SK-N-SH (cell line): ENCODE results near the gene EIF3D. TPM values are rescaled to one million over a fixed set of nuclear protein-coding genes. Genes with fewer than 3 reads are reported as not detected.
A peak's percentile ranks its signal among the peaks of the same experiment; 100 is the strongest.

Source experiments
- CTCF ChIA-PET: fragments of 300-600, 350-600 bp; formaldehyde crosslinking; extraction: SDS; loops from one replicate; lab custom pipeline; 2021; lab: Yijun Ruan, JAX
- POLR2A ChIA-PET: fragments of 350-600 bp; sonication (Branson Sonifier 250); formaldehyde crosslinking; extraction: SDS; loops from one replicate; lab custom pipeline; 2020; ENCODE audit warnings: antibody characterized with exemption, inconsistent platforms; lab: Yijun Ruan, JAX
- DNase-seq: peaks from one replicate; pipeline ENCODE4 v3.0.0; 2012
- H2AFZ ChIP-seq: fragments of 200-600 bp; sonication (generic); 2 replicates; pipeline ENCODE4 v1.8.1; 2016; ENCODE audit warnings: antibody characterized with exemption, mild to moderate bottlenecking, low read depth
- H3F3A ChIP-seq: fragments of 200-600 bp; sonication (generic); replicated peaks from 2 replicates; pipeline ENCODE3; 2016; ENCODE audit warnings: antibody characterized with exemption, mild to moderate bottlenecking; ENCODE audit not compliant: insufficient read depth
- H3K27ac ChIP-seq, 2 experiments: fragments of 200-500 bp in 1 of 2; fragments of 200-600 bp in 1 of 2; sonication (Bioruptor generic) in 1 of 2; sonication (generic), shearing (Covaris generic) in 1 of 2; 2 replicates each; pipeline versions ENCODE4 v1.5.1 to v1.6.1; 2014 to 2016; ENCODE audit warnings: low read depth in 2 of 2, inconsistent platforms in 1 of 2, low read length in 1 of 2, mild to moderate bottlenecking in 1 of 2, mixed read lengths in 1 of 2
- H3K27me3 ChIP-seq: fragments of 200-600 bp; sonication (generic), shearing (Covaris generic); 2 replicates; pipeline ENCODE4 v1.6.1; 2016; ENCODE audit warnings: mixed run types; ENCODE audit not compliant: insufficient read depth
- H3K36me3 ChIP-seq, 2 experiments: fragments of 200-500 bp in 1 of 2; fragments of 200-600 bp in 1 of 2; sonication (Bioruptor generic) in 1 of 2; sonication (generic) in 1 of 2; replicated peaks in 1 of 2; 2 replicates each; pipeline versions ENCODE3 to v1.5.1; 2014 to 2016; ENCODE audit warnings: low read length in 1 of 2, mild to moderate bottlenecking in 1 of 2; ENCODE audit not compliant: insufficient read depth in 2 of 2, control insufficient read depth in 1 of 2
- H3K4me1 ChIP-seq, 2 experiments: fragments of 200-500 bp in 1 of 2; fragments of 200-600 bp in 1 of 2; sonication (Bioruptor generic) in 1 of 2; sonication (generic), shearing (Covaris generic) in 1 of 2; 2 replicates each; pipeline versions ENCODE4 v1.5.1 to v1.6.1; 2014 to 2016; ENCODE audit warnings: low read depth in 1 of 2, low read length in 1 of 2, mixed run types in 1 of 2; ENCODE audit not compliant: insufficient read depth in 2 of 2, control insufficient read depth in 1 of 2
- H3K4me2 ChIP-seq: fragments of 200-600 bp; sonication (generic), shearing (Covaris generic); 2 replicates; pipeline ENCODE4 v1.6.1; 2017; ENCODE audit warnings: mixed run types
- H3K4me3 ChIP-seq, 2 experiments: fragments of 200-500 bp in 1 of 2; fragments of 200-600 bp in 1 of 2; sonication (Bioruptor generic) in 1 of 2; sonication (generic), shearing (Covaris generic) in 1 of 2; 2 replicates each; pipeline versions ENCODE4 v1.5.1 to v1.8.1; 2014 to 2016; ENCODE audit warnings: low read depth in 2 of 2, inconsistent platforms in 1 of 2, low read length in 1 of 2, mild to moderate bottlenecking in 1 of 2, mixed read lengths in 1 of 2, moderate library complexity in 1 of 2
- H3K79me2 ChIP-seq: fragments of 200-600 bp; sonication (generic); 2 replicates; pipeline ENCODE4 v1.8.1; 2017; ENCODE audit warnings: mild to moderate bottlenecking; ENCODE audit not compliant: insufficient read depth
- H3K9ac ChIP-seq: fragments of 200-600 bp; sonication (generic); 2 replicates; pipeline ENCODE4 v1.6.1; 2017; ENCODE audit warnings: mixed run types
- H3K9me2 ChIP-seq: fragments of 200-600 bp; sonication (generic); 2 replicates; pipeline ENCODE4 v1.6.1; 2017; ENCODE audit warnings: mixed run types
- H3K9me3 ChIP-seq: fragments of 200-600 bp; sonication (generic); 2 replicates; pipeline ENCODE4 v1.6.1; 2017; ENCODE audit warnings: mixed run types, mild to moderate bottlenecking, moderate library complexity
- H4K20me1 ChIP-seq: fragments of 200-600 bp; sonication (generic); 2 replicates; pipeline ENCODE4 v1.6.1; 2017; ENCODE audit warnings: mild to moderate bottlenecking, mixed run types; ENCODE audit not compliant: insufficient read depth
- CHD2 ChIP-seq: fragments of 150-350 bp; IDR thresholded peaks from 2 replicates; pipeline ENCODE4 v1.6.1; 2018; ENCODE audit warnings: low read length; ENCODE audit not compliant: partially characterized antibody
- ELF1 ChIP-seq: IDR thresholded peaks from 2 replicates; pipeline ENCODE4 v1.4.0; 2012
- EP300 ChIP-seq, 2 experiments: IDR thresholded peaks; 2 replicates each; pipeline versions ENCODE4 v1.4.0 to v1.6.1; 2012; ENCODE audit warnings: borderline replicate concordance in 1 of 2, low read depth in 1 of 2, low read length in 1 of 2
- FOSL2 ChIP-seq: IDR thresholded peaks from 2 replicates; pipeline ENCODE4 v1.4.0; 2012; ENCODE audit warnings: low read depth, mild to moderate bottlenecking, moderate library complexity, borderline replicate concordance
- GABPA ChIP-seq: IDR thresholded peaks from 2 replicates; pipeline ENCODE4 v1.4.0; 2012; ENCODE audit warnings: low read depth, mild to moderate bottlenecking
- GATA2 ChIP-seq: sonication (generic); formaldehyde crosslinking; IDR thresholded peaks from 2 replicates; pipeline ENCODE4 v1.5.0; 2020; ENCODE audit warnings: mild to moderate bottlenecking, missing genetic modification reagents
- JUND ChIP-seq: IDR thresholded peaks from 2 replicates; pipeline ENCODE4 v1.4.0; 2012
- NFIC ChIP-seq: IDR thresholded peaks from 2 replicates; pipeline ENCODE4 v1.4.0; 2012; ENCODE audit warnings: borderline replicate concordance
- NRF1 ChIP-seq: IDR thresholded peaks from 2 replicates; pipeline ENCODE4 v1.6.1; 2012; ENCODE audit warnings: low read depth, mild to moderate bottlenecking, low read length
- POLR2AphosphoS5 ChIP-seq: IDR thresholded peaks from 2 replicates; pipeline ENCODE4 v1.6.1; 2012; ENCODE audit warnings: low read depth, low read length
- RCOR1 ChIP-seq: fragments of 150-350 bp; IDR thresholded peaks from 2 replicates; pipeline ENCODE4 v1.6.1; 2017; ENCODE audit warnings: antibody characterized with exemption, low read length
- RFX5 ChIP-seq: IDR thresholded peaks from 2 replicates; pipeline ENCODE4 v1.6.1; 2012; ENCODE audit warnings: mild to moderate bottlenecking, improper control_type of control experiment, low read length
- RXRA ChIP-seq: IDR thresholded peaks from 2 replicates; pipeline ENCODE4 v1.4.0; 2012; ENCODE audit warnings: low read depth, mild to moderate bottlenecking, borderline replicate concordance
- SMC3 ChIP-seq: IDR thresholded peaks from 2 replicates; pipeline ENCODE4 v1.6.1; 2012; ENCODE audit warnings: low read depth, low read length, improper control_type of control experiment
- TCF12 ChIP-seq: IDR thresholded peaks from 2 replicates; pipeline ENCODE4 v1.4.0; 2012
- TEAD4 ChIP-seq: IDR thresholded peaks from 2 replicates; pipeline ENCODE4 v1.4.0; 2012; ENCODE audit warnings: mild to moderate bottlenecking, borderline replicate concordance; ENCODE audit not compliant: insufficient read depth
- YY1 ChIP-seq: IDR thresholded peaks from 2 replicates; pipeline ENCODE4 v1.4.0; 2012; ENCODE audit warnings: low read depth, mild to moderate bottlenecking
- WGBS: methylation state at CpG from one replicate; pipeline ENCODE4 v1.1.6; 2017; ENCODE audit warnings: low lambda C conversion rate; 5-methylcytosine and 5-hydroxymethylcytosine counted together
- polyA plus RNA-seq, 3 experiments: library from polyadenylated mRNA; depleted of rRNA; stranded (reverse); fragments of >200 nt; gene quantifications; 2 replicates each; pipeline ENCODE4 v1.2.3, GENCODE V29; 2012
- TF ChIP-seq, protein P1 (sequence below): IDR thresholded peaks from 2 replicates; pipeline ENCODE4 v1.6.1; 2012; ENCODE audit warnings: mild to moderate bottlenecking, low read depth, low read length, moderate library complexity
- TF ChIP-seq, protein P2 (sequence below): IDR thresholded peaks from 2 replicates; pipeline ENCODE4; 2012
- TF ChIP-seq, protein P3 (sequence below): IDR thresholded peaks from 2 replicates; pipeline ENCODE4 v1.4.0; 2012; ENCODE audit warnings: low read depth, borderline replicate concordance
- TF ChIP-seq, protein P4 (sequence below): IDR thresholded peaks from 2 replicates; pipeline ENCODE4 v1.4.0; 2012; ENCODE audit warnings: low read depth

EIF3D gene
- polyA plus RNA-seq, 1 of the 3 experiments (the other 2 are of a cell fraction), result 423 TPM

DNA sequence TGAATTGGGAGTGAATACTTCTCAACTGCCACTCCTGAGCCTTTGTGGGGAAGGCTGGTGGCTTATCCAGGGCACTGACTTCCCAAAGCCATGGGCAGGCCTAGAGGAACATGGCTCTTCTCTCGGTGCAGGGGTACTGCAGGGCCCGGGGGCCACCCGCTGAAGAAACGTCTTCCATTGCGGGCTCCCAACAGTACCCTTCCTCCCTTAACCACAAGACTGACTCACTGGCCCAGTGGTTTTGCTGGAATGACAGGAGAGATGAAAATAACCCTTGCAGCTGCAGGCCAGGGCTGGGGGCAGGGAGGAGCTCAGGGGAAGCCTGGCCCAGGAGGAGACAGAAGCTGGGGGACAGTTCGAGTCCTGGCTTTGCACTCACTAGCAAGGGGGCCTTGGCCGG lies 61.0 kb downstream of the EIF3D start (continued):
- TF ChIP-seq, protein P1, sequence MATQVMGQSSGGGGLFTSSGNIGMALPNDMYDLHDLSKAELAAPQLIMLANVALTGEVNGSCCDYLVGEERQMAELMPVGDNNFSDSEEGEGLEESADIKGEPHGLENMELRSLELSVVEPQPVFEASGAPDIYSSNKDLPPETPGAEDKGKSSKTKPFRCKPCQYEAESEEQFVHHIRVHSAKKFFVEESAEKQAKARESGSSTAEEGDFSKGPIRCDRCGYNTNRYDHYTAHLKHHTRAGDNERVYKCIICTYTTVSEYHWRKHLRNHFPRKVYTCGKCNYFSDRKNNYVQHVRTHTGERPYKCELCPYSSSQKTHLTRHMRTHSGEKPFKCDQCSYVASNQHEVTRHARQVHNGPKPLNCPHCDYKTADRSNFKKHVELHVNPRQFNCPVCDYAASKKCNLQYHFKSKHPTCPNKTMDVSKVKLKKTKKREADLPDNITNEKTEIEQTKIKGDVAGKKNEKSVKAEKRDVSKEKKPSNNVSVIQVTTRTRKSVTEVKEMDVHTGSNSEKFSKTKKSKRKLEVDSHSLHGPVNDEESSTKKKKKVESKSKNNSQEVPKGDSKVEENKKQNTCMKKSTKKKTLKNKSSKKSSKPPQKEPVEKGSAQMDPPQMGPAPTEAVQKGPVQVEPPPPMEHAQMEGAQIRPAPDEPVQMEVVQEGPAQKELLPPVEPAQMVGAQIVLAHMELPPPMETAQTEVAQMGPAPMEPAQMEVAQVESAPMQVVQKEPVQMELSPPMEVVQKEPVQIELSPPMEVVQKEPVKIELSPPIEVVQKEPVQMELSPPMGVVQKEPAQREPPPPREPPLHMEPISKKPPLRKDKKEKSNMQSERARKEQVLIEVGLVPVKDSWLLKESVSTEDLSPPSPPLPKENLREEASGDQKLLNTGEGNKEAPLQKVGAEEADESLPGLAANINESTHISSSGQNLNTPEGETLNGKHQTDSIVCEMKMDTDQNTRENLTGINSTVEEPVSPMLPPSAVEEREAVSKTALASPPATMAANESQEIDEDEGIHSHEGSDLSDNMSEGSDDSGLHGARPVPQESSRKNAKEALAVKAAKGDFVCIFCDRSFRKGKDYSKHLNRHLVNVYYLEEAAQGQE, result peak; percentile 71; the same call in 1 of the 2 replicates
- TF ChIP-seq NFIC (peak; percentile 95), RXRA (peak; percentile 98), ELF1 (peak; percentile 46; the same call in 1 of the 2 replicates)
- TF ChIP-seq, protein P2, sequence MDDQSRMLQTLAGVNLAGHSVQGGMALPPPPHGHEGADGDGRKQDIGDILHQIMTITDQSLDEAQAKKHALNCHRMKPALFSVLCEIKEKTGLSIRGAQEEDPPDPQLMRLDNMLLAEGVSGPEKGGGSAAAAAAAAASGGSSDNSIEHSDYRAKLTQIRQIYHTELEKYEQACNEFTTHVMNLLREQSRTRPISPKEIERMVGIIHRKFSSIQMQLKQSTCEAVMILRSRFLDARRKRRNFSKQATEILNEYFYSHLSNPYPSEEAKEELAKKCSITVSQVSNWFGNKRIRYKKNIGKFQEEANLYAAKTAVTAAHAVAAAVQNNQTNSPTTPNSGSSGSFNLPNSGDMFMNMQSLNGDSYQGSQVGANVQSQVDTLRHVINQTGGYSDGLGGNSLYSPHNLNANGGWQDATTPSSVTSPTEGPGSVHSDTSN, result peak; percentile 94

DNA sequence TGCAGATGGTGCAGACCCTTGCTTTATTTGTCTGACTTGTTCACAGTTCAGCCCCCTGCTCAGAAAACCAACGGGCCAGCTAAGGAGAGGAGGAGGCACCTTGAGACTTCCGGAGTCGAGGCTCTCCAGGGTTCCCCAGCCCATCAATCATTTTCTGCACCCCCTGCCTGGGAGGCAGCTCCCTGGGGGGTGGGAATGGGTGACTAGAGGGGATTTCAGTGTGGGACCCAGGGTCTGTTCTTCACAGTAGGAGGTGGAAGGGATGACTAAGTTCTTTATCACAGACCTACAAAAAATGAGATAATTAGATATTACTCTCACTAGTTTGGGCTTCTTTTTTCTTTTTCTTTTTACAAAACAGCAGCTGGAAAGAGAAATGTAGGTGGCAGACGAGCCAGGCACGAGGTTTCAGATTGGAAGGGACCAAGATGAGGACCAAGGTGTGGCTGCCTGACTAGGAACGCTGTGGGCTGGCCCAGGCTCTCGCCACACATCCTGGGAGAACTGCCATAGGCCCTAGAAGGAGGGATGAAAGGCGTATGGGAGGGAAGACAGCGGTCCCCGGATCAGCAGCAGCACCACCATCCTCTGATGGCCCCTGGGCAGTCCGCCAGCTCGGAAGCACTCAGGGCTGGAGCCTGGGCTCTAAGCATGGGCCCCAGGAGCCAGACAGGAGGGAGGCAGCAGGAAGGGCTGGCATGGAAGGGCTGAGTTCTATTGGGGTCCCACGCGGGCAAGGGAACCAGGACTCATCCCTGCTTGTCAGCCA lies 61.7 kb downstream of the EIF3D start:
- WGBS, result 24% methylated on average over 8 of the region's 14 CpGs
- no peaks in the 10 kb centered on the region for H3K9me2 ChIP-seq
- H3K4me3 ChIP-seq, result peak overlapping the region in 1 of 2 experiments; percentile 32; a peak in 1 of 4 replicates
- H3K4me1 ChIP-seq, result peaks cover 3 to 59% of the 10 kb centered on the region in 2 experiments; a peak in 3 of 4 replicates
- H3K79me2 ChIP-seq, result peaks cover 28% of the 10 kb centered on the region
- H3K9me3 ChIP-seq, result no peaks in the 10 kb centered on the region
- peaks cover 0 to 2% of the 10 kb centered on the region in 2 experiments for H3K36me3 ChIP-seq
- H3F3A ChIP-seq, result peaks cover 47% of the 10 kb centered on the region
- peak overlapping the region; percentile 77 for H3K9ac ChIP-seq
- CTCF ChIA-PET, result interaction anchor here (1.2 to 16.8 kb wide), 3 partner anchors 169 to 183 kb away, joined by 3 to 329 read pairs (median 34); no protein-coding TSS in a partner anchor
- peak overlapping the region; percentile 84 for H3K4me2 ChIP-seq
- H2AFZ ChIP-seq, result no peak overlapping the region
- peak overlapping the region; percentile 87 to 100 for H3K27ac ChIP-seq
- DNase-seq, result no peak
- no peaks in the 10 kb centered on the region for H3K27me3 ChIP-seq
- H4K20me1 ChIP-seq, result no peaks in the 10 kb centered on the region
- POLR2A ChIA-PET, result no interaction called here
- TF ChIP-seq EP300 (IDR thresholded peaks at IDR 0.05; ENCODE audit: borderline replicate concordance in 1 of 2, low read depth in 1 of 2, low read length in 1 of 2), result peak in 1 of 2 experiments; percentile 53; a peak in 1 of 4 replicates
- TF ChIP-seq CHD2, result no peak
- no peak for TF ChIP-seq YY1
- TF ChIP-seq FOSL2, result peak; percentile 48; the same call in 1 of the 2 replicates
- TF ChIP-seq RFX5, result no peak
- no peak for TF ChIP-seq RCOR1
- TF ChIP-seq, protein P1, result no peak; the same call in 1 of the 2 replicates
- no peak for TF ChIP-seq GATA2
- TF ChIP-seq JUND, result peak; percentile 47
- TF ChIP-seq ELF1, result no peak
- TF ChIP-seq, protein P3, sequence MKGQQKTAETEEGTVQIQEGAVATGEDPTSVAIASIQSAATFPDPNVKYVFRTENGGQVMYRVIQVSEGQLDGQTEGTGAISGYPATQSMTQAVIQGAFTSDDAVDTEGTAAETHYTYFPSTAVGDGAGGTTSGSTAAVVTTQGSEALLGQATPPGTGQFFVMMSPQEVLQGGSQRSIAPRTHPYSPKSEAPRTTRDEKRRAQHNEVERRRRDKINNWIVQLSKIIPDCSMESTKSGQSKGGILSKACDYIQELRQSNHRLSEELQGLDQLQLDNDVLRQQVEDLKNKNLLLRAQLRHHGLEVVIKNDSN, result no peak
- TF ChIP-seq SMC3, result no peak
- TF ChIP-seq TEAD4, result 0 out of 2 replicates have a peak, but pooled peaks have one; percentile 22
- no peak; the same call in 1 of the 2 replicates for TF ChIP-seq POLR2AphosphoS5
- no peak for TF ChIP-seq NRF1
- TF ChIP-seq, protein P4, sequence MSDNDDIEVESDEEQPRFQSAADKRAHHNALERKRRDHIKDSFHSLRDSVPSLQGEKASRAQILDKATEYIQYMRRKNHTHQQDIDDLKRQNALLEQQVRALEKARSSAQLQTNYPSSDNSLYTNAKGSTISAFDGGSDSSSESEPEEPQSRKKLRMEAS, result peak; percentile 79
- TF ChIP-seq RXRA, result no peak
- TF ChIP-seq TCF12, result peak; percentile 6; the same call in 1 of the 2 replicates
- no peak for TF ChIP-seq GABPA
